ENCODE results near the gene SLC6A11.

GRCh38 chr3:10890665-10891064, 74.6 kb downstream of the SLC6A11 start:
- no peak for TF ChIP-seq RAD21 (CRISPR knock-in tag; conservative IDR thresholded peaks at IDR 0.05 in 1 of 2, IDR thresholded peaks at IDR 0.05 in 1 of 2)
- TF ChIP-seq ZNF253 (CRISPR knock-in tag; conservative IDR thresholded peaks at IDR 0.05), result no peak
- TF ChIP-seq CTCF (IDR thresholded peaks at IDR 0.05 in 2 of 3, conservative IDR thresholded peaks at IDR 0.05 in 1 of 3; ENCODE audit: insufficient read depth in 2 of 3, low read depth in 1 of 3, low read length in 3 of 3), result no peak
- TF ChIP-seq GTF2F1 (IDR thresholded peaks at IDR 0.05; ENCODE audit: low read depth, low read length), result no peak
- no peak for TF ChIP-seq ZMIZ1 (IDR thresholded peaks at IDR 0.05; ENCODE audit: low read depth in 2 of 2, low read length in 2 of 2)
- TF ChIP-seq HNRNPUL1 (IDR thresholded peaks at IDR 0.05; ENCODE audit: low read length), result no peak
- TF ChIP-seq CEBPB (tag; IDR thresholded peaks at IDR 0.05), result no peak
- TF ChIP-seq NR3C1 (CRISPR knock-in tag; IDR thresholded peaks at IDR 0.05), result no peak
- TF ChIP-seq TRIM24 (IDR thresholded peaks at IDR 0.05), result no peak

Data from K562 (cell line).